K562 (cell line): ENCODE results near the gene ADAP1. TPM values are rescaled to one million over a fixed set of nuclear protein-coding genes. Genes with fewer than 3 reads are reported as not detected.

Experiments used
- BRF1 ChIP-seq: IDR thresholded peaks from 3 replicates; pipeline ENCODE4 v1.6.1; 2011; ENCODE audit warnings: borderline replicate concordance, mild to moderate bottlenecking; ENCODE audit not compliant: insufficient read length; ENCODE audit errors: extremely low read depth
- CEBPB ChIP-seq: fragments of 450-650 bp; IDR thresholded peaks from 2 replicates; pipeline ENCODE4 v1.6.1; 2016; ENCODE audit warnings: missing genetic modification characterization, missing compliant biosample characterization
- CREBBP ChIP-seq: IDR thresholded peaks from one replicate; pipeline ENCODE4 v1.6.1; 2012; ENCODE audit warnings: low read depth, mild to moderate bottlenecking, control low read depth, inconsistent platforms, low read length
- EP400 ChIP-seq: fragments of 450-650 bp; IDR thresholded peaks from 2 replicates; pipeline ENCODE4 v1.6.1; 2017; ENCODE audit warnings: antibody characterized with exemption, mild to moderate bottlenecking, moderate library complexity
- HDAC3 ChIP-seq: fragments of 450-650 bp; IDR thresholded peaks from 2 replicates; pipeline ENCODE4 v1.6.1; 2018; ENCODE audit warnings: borderline replicate concordance, mild to moderate bottlenecking, moderate library complexity; ENCODE audit not compliant: partially characterized antibody
- KAT2B ChIP-seq: IDR thresholded peaks from one replicate; pipeline ENCODE4 v1.6.1; 2012; ENCODE audit warnings: low read depth, mild to moderate bottlenecking, control low read depth, inconsistent platforms, low read length, moderate library complexity
- KHSRP ChIP-seq: fragments of 450-650 bp; IDR thresholded peaks from 2 replicates; pipeline ENCODE4 v1.6.1; 2017
- MAFK ChIP-seq: IDR thresholded peaks from 2 replicates; pipeline ENCODE4 v1.6.1; 2011; ENCODE audit warnings: low read length, improper control_type of control experiment
- MCM5 ChIP-seq: fragments of 450-650 bp; IDR thresholded peaks from 2 replicates; pipeline ENCODE4 v1.6.1; 2016; ENCODE audit warnings: low read depth
- MTA2 ChIP-seq: fragments of 450-650 bp; IDR thresholded peaks from 2 replicates; pipeline ENCODE4 v1.6.1; 2016; ENCODE audit warnings: low read depth
- PCBP2 ChIP-seq: fragments of 200-400 bp; formaldehyde crosslinking; IDR thresholded peaks from 2 replicates; pipeline ENCODE4 v1.6.1; 2018; ENCODE audit warnings: low read length, low read depth, mild to moderate bottlenecking, moderate library complexity; ENCODE audit not compliant: poor library complexity, severe bottlenecking
- POLR2A ChIP-seq: fragments of 450-650 bp; conservative IDR thresholded peaks from 2 replicates; pipeline ENCODE4 v1.6.1; 2016
- POLR2AphosphoS2 ChIP-seq: IDR thresholded peaks from 2 replicates; pipeline ENCODE4 v1.6.1; 2012; ENCODE audit warnings: low read length, improper control_type of control experiment
- POLR2H ChIP-seq: IDR thresholded peaks from 2 replicates; pipeline ENCODE4 v1.6.1; 2016; ENCODE audit warnings: missing genetic modification characterization, low read depth, mild to moderate bottlenecking, control low read depth, missing compliant biosample characterization, moderate library complexity
- PTBP1 ChIP-seq: fragments of 200-400 bp; formaldehyde crosslinking; IDR thresholded peaks from 2 replicates; pipeline ENCODE4 v1.6.1; 2017; ENCODE audit warnings: low read depth, low read length
- SAFB2 ChIP-seq: fragments of 200-400 bp; formaldehyde crosslinking; IDR thresholded peaks from 2 replicates; pipeline ENCODE4 v1.6.1; 2018; ENCODE audit warnings: borderline replicate concordance, low read length, low read depth, moderate library complexity; ENCODE audit not compliant: severe bottlenecking
- SAP30 ChIP-seq: fragments of 200-600 bp; sonication (generic); IDR thresholded peaks from 2 replicates; pipeline ENCODE4 v1.6.1; 2012; ENCODE audit warnings: borderline replicate concordance, low read depth, mild to moderate bottlenecking, moderate library complexity, low read length, control low read depth, inconsistent platforms; ENCODE audit not compliant: insufficient read depth, poor library complexity, severe bottlenecking
- SNIP1 ChIP-seq: fragments of 450-650 bp; IDR thresholded peaks from 2 replicates; pipeline ENCODE4 v1.7.1; 2017; ENCODE audit warnings: low read depth, mild to moderate bottlenecking
- U2AF1 ChIP-seq: fragments of 200-400 bp; formaldehyde crosslinking; optimal IDR thresholded peaks from 2 replicates; pipeline ENCODE3; 2017; ENCODE audit warnings: mild to moderate bottlenecking, low read depth, low read length, moderate library complexity
- U2AF2 ChIP-seq: fragments of 200-400 bp; formaldehyde crosslinking; optimal IDR thresholded peaks from 2 replicates; pipeline ENCODE3; 2017; ENCODE audit warnings: low read depth, mild to moderate bottlenecking, low read length
- ZNF146 ChIP-seq: IDR thresholded peaks from one replicate; pipeline ENCODE4 v1.6.1; 2018; ENCODE audit warnings: missing compliant biosample characterization; ENCODE audit not compliant: unreplicated experiment
- polyA plus RNA-seq, 8 experiments: library from polyadenylated mRNA; depleted of rRNA in 4 of 8; stranded (reverse) in 5 of 8; unstranded in 3 of 8; fragments of >200 nt; fragmentation: Nextera tagmentation in 2 of 8; fragmentation: Illumina TruSeq in 1 of 8; extraction: Ambion mirVana in 2 of 8; extraction: Trizol in 1 of 8; gene quantifications; 2 replicates each; pipeline versions ENCODE4 v1.2.1 to v1.2.3, GENCODE V29; 2011 to 2014; ENCODE audit warnings: inconsistent platforms in 1 of 8, missing spikeins in 1 of 8
- total RNA-seq, 7 experiments: library from RNA; depleted of rRNA in 6 of 7; stranded (reverse); fragments of >200 nt in 6 of 7; fragmentation: Illumina TruSeq in 2 of 7; extraction: Trizol in 2 of 7; gene quantifications; 2 replicates each; pipeline versions ENCODE4 v1.2.1 to v1.2.3, GENCODE V29; 2011 to 2021; ENCODE audit warnings: low replicate concordance in 1 of 7
- TF ChIP-seq, protein P1 (sequence below): fragments of 150-350 bp; conservative IDR thresholded peaks from 2 replicates; pipeline ENCODE4 v1.6.1; 2014; ENCODE audit warnings: low read length
- TF ChIP-seq, protein P2 (sequence below): fragments of 250-450 bp; sonication (Bioruptor Pico); IDR thresholded peaks from 2 replicates; pipeline ENCODE4 v1.5.0; 2021
- TF ChIP-seq, protein P3 (sequence below): fragments of 450-650 bp; IDR thresholded peaks from 2 replicates; pipeline ENCODE4 v1.6.1; 2014; ENCODE audit warnings: low read depth, mild to moderate bottlenecking, moderate library complexity, borderline replicate concordance

Gene ADAP1
- total and polyA plus RNA-seq, 9 of the 15 experiments (the other 6 are each of a cell fraction or from before 2014, with no cell fraction given) = 0.27 to 1.4 (median 0.52) TPM; not detected in 3

DNA sequence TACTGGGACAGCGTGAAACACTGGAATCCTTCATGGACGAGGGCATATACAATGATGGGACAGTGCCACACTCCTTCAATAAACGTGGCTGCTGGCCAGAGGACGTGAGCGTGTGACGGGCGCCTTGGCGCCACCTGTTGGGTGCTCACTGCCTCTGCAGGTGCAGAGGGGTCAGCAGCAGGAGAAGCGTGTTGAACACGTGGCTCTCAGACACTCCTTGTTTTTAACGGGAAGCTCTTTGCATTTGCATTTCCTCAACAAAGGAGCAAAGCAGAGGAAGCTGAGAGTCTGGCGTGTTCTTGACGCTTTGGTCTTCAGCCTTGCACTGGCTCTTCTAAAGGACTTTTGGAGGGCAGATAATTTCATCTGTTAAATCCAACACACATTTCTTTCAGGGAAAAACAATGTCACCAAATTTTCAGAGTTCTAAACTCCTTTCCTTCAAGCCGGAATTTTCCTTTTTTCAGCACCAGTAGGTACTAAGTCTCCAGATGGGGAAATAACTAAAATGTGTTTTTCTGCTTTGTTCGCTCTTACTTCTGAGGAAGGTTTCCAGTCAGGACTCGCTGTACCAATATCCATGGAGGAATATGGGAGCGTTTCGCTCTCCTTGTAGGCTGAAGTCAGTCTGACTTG lies 81.0 kb downstream of the ADAP1 start (continued):
- no peak for TF ChIP-seq ZNF146 (CRISPR knock-in tag)
- peak; percentile 7; the same call in 1 of the 2 replicates for TF ChIP-seq POLR2A
- no peak for TF ChIP-seq MAFK
- peak; percentile 94 for TF ChIP-seq EP400
- no peak for TF ChIP-seq BRF1
- no peak for TF ChIP-seq CREBBP
- TF ChIP-seq, protein P1, sequence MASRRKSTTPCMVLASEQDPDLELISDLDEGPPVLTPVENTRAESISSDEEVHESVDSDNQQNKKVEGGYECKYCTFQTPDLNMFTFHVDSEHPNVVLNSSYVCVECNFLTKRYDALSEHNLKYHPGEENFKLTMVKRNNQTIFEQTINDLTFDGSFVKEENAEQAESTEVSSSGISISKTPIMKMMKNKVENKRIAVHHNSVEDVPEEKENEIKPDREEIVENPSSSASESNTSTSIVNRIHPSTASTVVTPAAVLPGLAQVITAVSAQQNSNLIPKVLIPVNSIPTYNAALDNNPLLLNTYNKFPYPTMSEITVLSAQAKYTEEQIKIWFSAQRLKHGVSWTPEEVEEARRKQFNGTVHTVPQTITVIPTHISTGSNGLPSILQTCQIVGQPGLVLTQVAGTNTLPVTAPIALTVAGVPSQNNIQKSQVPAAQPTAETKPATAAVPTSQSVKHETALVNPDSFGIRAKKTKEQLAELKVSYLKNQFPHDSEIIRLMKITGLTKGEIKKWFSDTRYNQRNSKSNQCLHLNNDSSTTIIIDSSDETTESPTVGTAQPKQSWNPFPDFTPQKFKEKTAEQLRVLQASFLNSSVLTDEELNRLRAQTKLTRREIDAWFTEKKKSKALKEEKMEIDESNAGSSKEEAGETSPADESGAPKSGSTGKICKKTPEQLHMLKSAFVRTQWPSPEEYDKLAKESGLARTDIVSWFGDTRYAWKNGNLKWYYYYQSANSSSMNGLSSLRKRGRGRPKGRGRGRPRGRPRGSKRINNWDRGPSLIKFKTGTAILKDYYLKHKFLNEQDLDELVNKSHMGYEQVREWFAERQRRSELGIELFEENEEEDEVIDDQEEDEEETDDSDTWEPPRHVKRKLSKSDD = 0 out of 2 replicates have a peak, but pooled peaks have one; percentile 40
- no peak for TF ChIP-seq U2AF1
- TF ChIP-seq PCBP2 = no peak
- no peak for TF ChIP-seq U2AF2
- no peak for TF ChIP-seq POLR2H
- TF ChIP-seq MCM5 = no peak
- TF ChIP-seq, protein P2, sequence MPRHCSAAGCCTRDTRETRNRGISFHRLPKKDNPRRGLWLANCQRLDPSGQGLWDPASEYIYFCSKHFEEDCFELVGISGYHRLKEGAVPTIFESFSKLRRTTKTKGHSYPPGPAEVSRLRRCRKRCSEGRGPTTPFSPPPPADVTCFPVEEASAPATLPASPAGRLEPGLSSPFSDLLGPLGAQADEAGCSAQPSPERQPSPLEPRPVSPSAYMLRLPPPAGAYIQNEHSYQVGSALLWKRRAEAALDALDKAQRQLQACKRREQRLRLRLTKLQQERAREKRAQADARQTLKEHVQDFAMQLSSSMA (CRISPR knock-in tag) = no peak
- TF ChIP-seq PTBP1 = no peak
- TF ChIP-seq, protein P3, sequence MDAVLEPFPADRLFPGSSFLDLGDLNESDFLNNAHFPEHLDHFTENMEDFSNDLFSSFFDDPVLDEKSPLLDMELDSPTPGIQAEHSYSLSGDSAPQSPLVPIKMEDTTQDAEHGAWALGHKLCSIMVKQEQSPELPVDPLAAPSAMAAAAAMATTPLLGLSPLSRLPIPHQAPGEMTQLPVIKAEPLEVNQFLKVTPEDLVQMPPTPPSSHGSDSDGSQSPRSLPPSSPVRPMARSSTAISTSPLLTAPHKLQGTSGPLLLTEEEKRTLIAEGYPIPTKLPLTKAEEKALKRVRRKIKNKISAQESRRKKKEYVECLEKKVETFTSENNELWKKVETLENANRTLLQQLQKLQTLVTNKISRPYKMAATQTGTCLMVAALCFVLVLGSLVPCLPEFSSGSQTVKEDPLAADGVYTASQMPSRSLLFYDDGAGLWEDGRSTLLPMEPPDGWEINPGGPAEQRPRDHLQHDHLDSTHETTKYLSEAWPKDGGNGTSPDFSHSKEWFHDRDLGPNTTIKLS = peak; percentile 90
- no peak for TF ChIP-seq CEBPB (tag)
- no peak for TF ChIP-seq SNIP1
- TF ChIP-seq KHSRP = no peak
- TF ChIP-seq POLR2AphosphoS2 = no peak
- TF ChIP-seq KAT2B = no peak
- no peak for TF ChIP-seq SAFB2
- TF ChIP-seq SAP30 = peak; percentile 71
- TF ChIP-seq HDAC3 = no peak
- TF ChIP-seq MTA2 = no peak
